HCT116 (cell line): Measurements from ENCODE around the gene CASZ1.

Experiments
- CEBPB ChIP-seq: IDR thresholded peaks from 2 replicates; pipeline ENCODE4 v1.6.1; 2012; ENCODE audit warnings: low read depth
- EGR1 ChIP-seq: IDR thresholded peaks from 2 replicates; pipeline ENCODE4 v1.6.1; 2012; ENCODE audit warnings: low read depth
- EZH2 ChIP-seq: fragments of 200-600 bp; sonication (generic); IDR thresholded peaks from 2 replicates; pipeline ENCODE4 v1.6.1; 2017; ENCODE audit warnings: antibody characterized with exemption, mixed run types
- FOSL1 ChIP-seq: IDR thresholded peaks from 2 replicates; pipeline ENCODE4 v1.6.1; 2012; ENCODE audit warnings: low read depth
- POLR2A ChIP-seq: IDR thresholded peaks from 2 replicates; pipeline ENCODE4 v1.7.0; 2011; ENCODE audit warnings: borderline replicate concordance; ENCODE audit not compliant: insufficient read depth, insufficient read length; ENCODE audit errors: extremely low read depth
- POLR2AphosphoS5 ChIP-seq: IDR thresholded peaks from 2 replicates; pipeline ENCODE4 v1.6.1; 2011; ENCODE audit warnings: mild to moderate bottlenecking, low read depth, low read length, moderate library complexity
- RAD21 ChIP-seq: IDR thresholded peaks from 2 replicates; pipeline ENCODE4 v1.6.1; 2012; ENCODE audit warnings: low read depth, mild to moderate bottlenecking
- TF ChIP-seq, protein P1 (sequence below), 3 experiments: fragments of 200-600 bp in 1 of 3; sonication (generic) in 1 of 3; IDR thresholded peaks in 2 of 3; conservative IDR thresholded peaks in 1 of 3; 2 replicates each; pipeline ENCODE4 v1.5.1; 2012 to 2017; ENCODE audit warnings: low read depth in 2 of 3, low read length in 2 of 3, antibody characterized with exemption in 1 of 3, borderline replicate concordance in 1 of 3, control low read depth in 1 of 3, mild to moderate bottlenecking in 1 of 3, mixed read lengths in 1 of 3, mixed run types in 1 of 3, moderate library complexity in 1 of 3; ENCODE audit not compliant: insufficient read depth in 1 of 3
- TF ChIP-seq, protein P2 (sequence below): IDR thresholded peaks from 2 replicates; pipeline ENCODE4 v1.6.1; 2012; ENCODE audit warnings: low read depth

DNA sequence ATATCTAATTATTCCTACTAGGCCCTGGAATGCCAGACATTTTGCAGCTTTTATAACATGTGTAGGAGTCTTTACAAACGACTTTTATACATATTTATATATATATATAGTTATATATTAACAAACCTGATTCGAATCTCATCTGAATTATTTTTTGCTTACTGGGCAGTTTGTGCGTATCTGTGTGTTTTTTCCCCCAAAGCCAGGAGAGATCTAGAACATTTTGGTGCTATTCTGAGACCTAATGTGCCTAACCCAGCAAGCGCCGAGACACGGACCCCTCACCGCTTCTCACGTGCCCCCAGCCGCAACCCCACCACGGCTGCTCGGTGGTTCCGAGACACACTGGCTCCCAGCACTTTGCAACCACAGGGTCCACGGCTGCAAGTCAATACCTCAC, 54.8 kb downstream of the CASZ1 start:
- TF ChIP-seq POLR2A (no peak), RAD21 (no peak), EZH2 (no peak), EGR1 (no peak), CEBPB (no peak), FOSL1 (no peak), POLR2AphosphoS5 (no peak)
- TF ChIP-seq, protein P1, sequence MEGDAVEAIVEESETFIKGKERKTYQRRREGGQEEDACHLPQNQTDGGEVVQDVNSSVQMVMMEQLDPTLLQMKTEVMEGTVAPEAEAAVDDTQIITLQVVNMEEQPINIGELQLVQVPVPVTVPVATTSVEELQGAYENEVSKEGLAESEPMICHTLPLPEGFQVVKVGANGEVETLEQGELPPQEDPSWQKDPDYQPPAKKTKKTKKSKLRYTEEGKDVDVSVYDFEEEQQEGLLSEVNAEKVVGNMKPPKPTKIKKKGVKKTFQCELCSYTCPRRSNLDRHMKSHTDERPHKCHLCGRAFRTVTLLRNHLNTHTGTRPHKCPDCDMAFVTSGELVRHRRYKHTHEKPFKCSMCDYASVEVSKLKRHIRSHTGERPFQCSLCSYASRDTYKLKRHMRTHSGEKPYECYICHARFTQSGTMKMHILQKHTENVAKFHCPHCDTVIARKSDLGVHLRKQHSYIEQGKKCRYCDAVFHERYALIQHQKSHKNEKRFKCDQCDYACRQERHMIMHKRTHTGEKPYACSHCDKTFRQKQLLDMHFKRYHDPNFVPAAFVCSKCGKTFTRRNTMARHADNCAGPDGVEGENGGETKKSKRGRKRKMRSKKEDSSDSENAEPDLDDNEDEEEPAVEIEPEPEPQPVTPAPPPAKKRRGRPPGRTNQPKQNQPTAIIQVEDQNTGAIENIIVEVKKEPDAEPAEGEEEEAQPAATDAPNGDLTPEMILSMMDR (IDR thresholded peaks at IDR 0.05 in 2 of 3, conservative IDR thresholded peaks at IDR 0.05 in 1 of 3; ENCODE audit: borderline replicate concordance in 1 of 3, insufficient read depth in 1 of 3, low read depth in 2 of 3, low read length in 2 of 3), result no peak
- TF ChIP-seq, protein P2, sequence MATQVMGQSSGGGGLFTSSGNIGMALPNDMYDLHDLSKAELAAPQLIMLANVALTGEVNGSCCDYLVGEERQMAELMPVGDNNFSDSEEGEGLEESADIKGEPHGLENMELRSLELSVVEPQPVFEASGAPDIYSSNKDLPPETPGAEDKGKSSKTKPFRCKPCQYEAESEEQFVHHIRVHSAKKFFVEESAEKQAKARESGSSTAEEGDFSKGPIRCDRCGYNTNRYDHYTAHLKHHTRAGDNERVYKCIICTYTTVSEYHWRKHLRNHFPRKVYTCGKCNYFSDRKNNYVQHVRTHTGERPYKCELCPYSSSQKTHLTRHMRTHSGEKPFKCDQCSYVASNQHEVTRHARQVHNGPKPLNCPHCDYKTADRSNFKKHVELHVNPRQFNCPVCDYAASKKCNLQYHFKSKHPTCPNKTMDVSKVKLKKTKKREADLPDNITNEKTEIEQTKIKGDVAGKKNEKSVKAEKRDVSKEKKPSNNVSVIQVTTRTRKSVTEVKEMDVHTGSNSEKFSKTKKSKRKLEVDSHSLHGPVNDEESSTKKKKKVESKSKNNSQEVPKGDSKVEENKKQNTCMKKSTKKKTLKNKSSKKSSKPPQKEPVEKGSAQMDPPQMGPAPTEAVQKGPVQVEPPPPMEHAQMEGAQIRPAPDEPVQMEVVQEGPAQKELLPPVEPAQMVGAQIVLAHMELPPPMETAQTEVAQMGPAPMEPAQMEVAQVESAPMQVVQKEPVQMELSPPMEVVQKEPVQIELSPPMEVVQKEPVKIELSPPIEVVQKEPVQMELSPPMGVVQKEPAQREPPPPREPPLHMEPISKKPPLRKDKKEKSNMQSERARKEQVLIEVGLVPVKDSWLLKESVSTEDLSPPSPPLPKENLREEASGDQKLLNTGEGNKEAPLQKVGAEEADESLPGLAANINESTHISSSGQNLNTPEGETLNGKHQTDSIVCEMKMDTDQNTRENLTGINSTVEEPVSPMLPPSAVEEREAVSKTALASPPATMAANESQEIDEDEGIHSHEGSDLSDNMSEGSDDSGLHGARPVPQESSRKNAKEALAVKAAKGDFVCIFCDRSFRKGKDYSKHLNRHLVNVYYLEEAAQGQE, result no peak
